MM.1S (cell line): ENCODE results near the gene CLSTN1.

ENCODE experiments used
- CTCF ChIP-seq: fragments of 300-600 bp; sonication (generic); IDR thresholded peaks from 2 replicates; pipeline ENCODE4 v1.5.1; 2016; ENCODE audit warnings: antibody characterized with exemption, low read length, mixed read lengths
- EZH2 ChIP-seq: fragments of 300-600 bp; sonication (generic); optimal IDR thresholded peaks from 2 replicates; pipeline ENCODE3; 2017; ENCODE audit warnings: low read depth, mild to moderate bottlenecking, antibody characterized with exemption, low read length, mixed read lengths

GRCh38 chr1:9793291-9793690 is 30.5 kb downstream of the CLSTN1 start:
- TF ChIP-seq CTCF = no peak
- no peak for TF ChIP-seq EZH2
